Measurements from ENCODE around the gene LRIG3.
"Not testable (repeated sequence)": the region's sequence is repeated elsewhere in the genome, so short reads cannot be mapped to it uniquely, and the experiment has no call there.

The LRIG3 gene

GRCh38 chr12:58858030-58858429 lies 62.3 kb downstream of the LRIG3 start:
- DNase-seq (ENCODE audit: low spot score), result no peak

- DNase-seq (ENCODE audit: low spot score), result not testable (repeated sequence)
Measured at GRCh38 chr12:58857206-58857605, 63.1 kb downstream of the LRIG3 start.

GRCh38 chr12:58855630-58856029 lies 64.7 kb downstream of the LRIG3 start:
- DNase-seq (ENCODE audit: low spot score), result not testable (repeated sequence)

GRCh38 chr12:58850826-58851225 lies 69.5 kb downstream of the LRIG3 start:
- no peak for DNase-seq (ENCODE audit: low spot score)

- DNase-seq (ENCODE audit: low spot score), result no peak
Measured at GRCh38 chr12:58847901-58848600, 72.3 kb downstream of the LRIG3 start.

GRCh38 chr12:58844161-58844560 lies 76.1 kb downstream of the LRIG3 start:
- no peak for DNase-seq (ENCODE audit: low spot score)

- no peak for DNase-seq (ENCODE audit: low spot score)
Measured at GRCh38 chr12:58841058-58841798, 79.1 kb downstream of the LRIG3 start.

GRCh38 chr12:58833853-58834252 lies 86.5 kb downstream of the LRIG3 start:
- DNase-seq (ENCODE audit: low spot score), result no peak

GRCh38 chr12:58832920-58833319 lies 87.4 kb downstream of the LRIG3 start:
- DNase-seq (ENCODE audit: low spot score), result no peak

Data from germinal center (tissue), 1 donor.